ENCODE results near the gene CAPN15. TPM values are rescaled to one million over a fixed set of nuclear protein-coding genes. Genes with fewer than 3 reads are reported as not detected.
A peak's percentile ranks its signal among the peaks of the same experiment; 100 is the strongest.

The CAPN15 gene
- polyA plus RNA-seq, 1 donor: 45.6 TPM

GRCh38 chr16:561957-562938 lies 34.7 kb downstream of the CAPN15 start:
- Histone ChIP-seq H3K36me3 (ENCODE audit: control insufficient read depth, insufficient read depth, low read length) (no peaks in the 10 kb centered on the region), H3K27ac (ENCODE audit: low read length) (no peak overlapping the region), H3K4me1 (ENCODE audit: control insufficient read depth, insufficient read depth, low read length) (peaks cover 24% of the 10 kb centered on the region), H3K9me3 (ENCODE audit: control insufficient read depth, low read depth, low read length) (peaks cover 11% of the 10 kb centered on the region), H3K27me3 (ENCODE audit: control insufficient read depth, insufficient read depth, low read length) (peaks cover 46% of the 10 kb centered on the region), H3K4me3 (ENCODE audit: low read length) (no peak overlapping the region)
- no CpG with 5 or more reads among the region's 43 CpGs for WGBS (ENCODE audit: insufficient coverage, low lambda C conversion rate)
- no peak for DNase-seq

- H3K4me1 ChIP-seq (ENCODE audit: control insufficient read depth, insufficient read depth, low read length): peaks cover 33% of the 10 kb centered on the region
- peaks cover 42% of the 10 kb centered on the region for H3K27me3 ChIP-seq (ENCODE audit: control insufficient read depth, insufficient read depth, low read length)
- no peaks in the 10 kb centered on the region for H3K36me3 ChIP-seq (ENCODE audit: control insufficient read depth, insufficient read depth, low read length)
- H3K27ac ChIP-seq (ENCODE audit: low read length): no peak overlapping the region
- WGBS (ENCODE audit: insufficient coverage, low lambda C conversion rate): no CpG with 5 or more reads among the region's 30 CpGs
- peaks cover 14% of the 10 kb centered on the region for H3K9me3 ChIP-seq (ENCODE audit: control insufficient read depth, low read depth, low read length)
- DNase-seq: no peak
- no peak overlapping the region for H3K4me3 ChIP-seq (ENCODE audit: low read length)
Observed at GRCh38 chr16:563072-563644, 35.6 kb downstream of the CAPN15 start.

- Histone ChIP-seq H3K9me3 (ENCODE audit: control insufficient read depth, low read depth, low read length) (peaks cover 10% of the 10 kb centered on the region), H3K27me3 (ENCODE audit: control insufficient read depth, insufficient read depth, low read length) (peaks cover 25% of the 10 kb centered on the region), H3K4me3 (ENCODE audit: low read length) (no peak overlapping the region), H3K27ac (ENCODE audit: low read length) (no peak overlapping the region), H3K4me1 (ENCODE audit: control insufficient read depth, insufficient read depth, low read length) (peaks cover 39% of the 10 kb centered on the region), H3K36me3 (ENCODE audit: control insufficient read depth, insufficient read depth, low read length) (no peaks in the 10 kb centered on the region)
- WGBS (ENCODE audit: insufficient coverage, low lambda C conversion rate): no CpG with 5 or more reads among the region's 42 CpGs
- no peak for DNase-seq
Observed at GRCh38 chr16:564690-565418, 37.3 kb downstream of the CAPN15 start.

- Histone ChIP-seq H3K9me3 (ENCODE audit: control insufficient read depth, low read depth, low read length) (peaks cover 10% of the 10 kb centered on the region), H3K27me3 (ENCODE audit: control insufficient read depth, insufficient read depth, low read length) (peaks cover 25% of the 10 kb centered on the region), H3K4me1 (ENCODE audit: control insufficient read depth, insufficient read depth, low read length) (peaks cover 39% of the 10 kb centered on the region), H3K36me3 (ENCODE audit: control insufficient read depth, insufficient read depth, low read length) (no peaks in the 10 kb centered on the region), H3K4me3 (ENCODE audit: low read length) (no peak overlapping the region), H3K27ac (ENCODE audit: low read length) (no peak overlapping the region)
- no peak for DNase-seq
- no CpG with 5 or more reads among the region's 35 CpGs for WGBS (ENCODE audit: insufficient coverage, low lambda C conversion rate)
Observed at GRCh38 chr16:565419-566330, 38.2 kb downstream of the CAPN15 start.

- H3K4me3 ChIP-seq (ENCODE audit: low read length): peak within 1 kb of the TSS; percentile 11
- H3K9me3 ChIP-seq (ENCODE audit: control insufficient read depth, low read depth, low read length): peaks cover 3% of the 10 kb centered on the region
- peak; percentile 60 to 80 for DNase-seq
- H3K36me3 ChIP-seq (ENCODE audit: control insufficient read depth, insufficient read depth, low read length): no peaks in the 10 kb centered on the region
- peaks cover 14% of the 10 kb centered on the region for H3K27me3 ChIP-seq (ENCODE audit: control insufficient read depth, insufficient read depth, low read length)
- peak within 1 kb of the TSS; percentile 56 for H3K27ac ChIP-seq (ENCODE audit: low read length)
- no CpG with 5 or more reads among the region's 26 CpGs for WGBS (ENCODE audit: insufficient coverage, low lambda C conversion rate)
- peaks cover 39% of the 10 kb centered on the region for H3K4me1 ChIP-seq (ENCODE audit: control insufficient read depth, insufficient read depth, low read length)
Observed at GRCh38 chr16:566475-567372, 39.2 kb downstream of the CAPN15 start, which contains the start of gene NHLRC4. TSS of gene NHLRC4 (plus strand) at chr16:567005. CDS start at chr16:568048, 1,043 bp downstream.

GRCh38 chr16:567373-568256 lies 40.1 kb downstream of the CAPN15 start:
- peaks cover 5% of the 10 kb centered on the region for H3K27me3 ChIP-seq (ENCODE audit: control insufficient read depth, insufficient read depth, low read length)
- peaks cover 39% of the 10 kb centered on the region for H3K4me1 ChIP-seq (ENCODE audit: control insufficient read depth, insufficient read depth, low read length)
- peak overlapping the region; percentile 56 for H3K27ac ChIP-seq (ENCODE audit: low read length)
- H3K36me3 ChIP-seq (ENCODE audit: control insufficient read depth, insufficient read depth, low read length): no peaks in the 10 kb centered on the region
- DNase-seq: peak in 1 of 2 donors; percentile 70
- no peak overlapping the region for H3K4me3 ChIP-seq (ENCODE audit: low read length)
- peaks cover 3% of the 10 kb centered on the region for H3K9me3 ChIP-seq (ENCODE audit: control insufficient read depth, low read depth, low read length)
- WGBS (ENCODE audit: insufficient coverage, low lambda C conversion rate): no CpG with 5 or more reads among the region's 35 CpGs

GRCh38 chr16:568401-569258 lies 41.1 kb downstream of the CAPN15 start:
- no CpG with 5 or more reads among the region's 11 CpGs for WGBS (ENCODE audit: insufficient coverage, low lambda C conversion rate)
- Histone ChIP-seq H3K27ac (ENCODE audit: low read length) (no peak overlapping the region), H3K9me3 (ENCODE audit: control insufficient read depth, low read depth, low read length) (peaks cover 3% of the 10 kb centered on the region), H3K27me3 (ENCODE audit: control insufficient read depth, insufficient read depth, low read length) (no peaks in the 10 kb centered on the region), H3K36me3 (ENCODE audit: control insufficient read depth, insufficient read depth, low read length) (no peaks in the 10 kb centered on the region), H3K4me3 (ENCODE audit: low read length) (no peak overlapping the region), H3K4me1 (ENCODE audit: control insufficient read depth, insufficient read depth, low read length) (peaks cover 39% of the 10 kb centered on the region)
- no peak for DNase-seq

Measured in large intestine (tissue), 3 donors.